ENCODE data around the gene DNMT3B.
"Not testable (repeated sequence)": the region's sequence is repeated elsewhere in the genome, so short reads cannot be mapped to it uniquely, and the experiment has no call there.

Gene DNMT3B

GRCh38 chr20:32761831-32762753 lies at the start of gene DNMT3B:
TSS of gene DNMT3B (plus strand) at chr20:32762385. CDS start at chr20:32780324, 17,939 bp downstream.
- peak; percentile 67 to 69 for DNase-seq (ENCODE audit: low read depth in 2 of 2)

GRCh38 chr20:32718749-32719348 lies 43.3 kb upstream of the DNMT3B start:
- DNase-seq (ENCODE audit: low read depth in 2 of 2), result no peak

- DNase-seq (ENCODE audit: low read depth in 2 of 2), result no peak
Measured at GRCh38 chr20:32727683-32728082, 34.5 kb upstream of the DNMT3B start.

GRCh38 chr20:32728435-32728834 lies 33.8 kb upstream of the DNMT3B start:
- not testable (repeated sequence) for DNase-seq (ENCODE audit: low read depth in 2 of 2)

- not testable (repeated sequence) for DNase-seq (ENCODE audit: low read depth in 2 of 2)
Measured at GRCh38 chr20:32729334-32729733, 32.9 kb upstream of the DNMT3B start.

- DNase-seq (ENCODE audit: low read depth in 2 of 2), result no peak
Measured at GRCh38 chr20:32731882-32732266, 30.3 kb upstream of the DNMT3B start.

GRCh38 chr20:32737371-32738223 lies 24.6 kb upstream of the DNMT3B start:
- no peak for DNase-seq (ENCODE audit: low read depth in 2 of 2)

GRCh38 chr20:32741151-32741550 lies 21.0 kb upstream of the DNMT3B start:
- no peak for DNase-seq (ENCODE audit: low read depth in 2 of 2)

GRCh38 chr20:32742322-32743236 lies 19.6 kb upstream of the DNMT3B start:
- no peak for DNase-seq (ENCODE audit: low read depth in 2 of 2)

GRCh38 chr20:32743237-32744112 lies 18.7 kb upstream of the DNMT3B start, which contains the start of gene COMMD7:
TSS of gene COMMD7 (minus strand) at chr20:32743467. CDS start at chr20:32743391, 76 bp downstream.
- DNase-seq (ENCODE audit: low read depth in 2 of 2), result peak in 1 of 2 donors; percentile 56

- no peak for DNase-seq (ENCODE audit: low read depth in 2 of 2)
Measured at GRCh38 chr20:32749914-32750637, 12.1 kb upstream of the DNMT3B start.

GRCh38 chr20:32751293-32751692 lies 10.9 kb upstream of the DNMT3B start:
- DNase-seq (ENCODE audit: low read depth in 2 of 2), result no peak

- no peak for DNase-seq (ENCODE audit: low read depth in 2 of 2)
Measured at GRCh38 chr20:32751702-32752457, 10.3 kb upstream of the DNMT3B start.

- DNase-seq (ENCODE audit: low read depth in 2 of 2), result no peak
Measured at GRCh38 chr20:32752458-32753250, 9.5 kb upstream of the DNMT3B start.

GRCh38 chr20:32753731-32754130 lies 8.5 kb upstream of the DNMT3B start:
- DNase-seq (ENCODE audit: low read depth in 2 of 2), result no peak

GRCh38 chr20:32756156-32756555 lies 6.0 kb upstream of the DNMT3B start:
- DNase-seq (ENCODE audit: low read depth in 2 of 2), result no peak

GRCh38 chr20:32761417-32761830 lies 761 bp upstream of the DNMT3B start:
- no peak for DNase-seq (ENCODE audit: low read depth in 2 of 2)

- DNase-seq (ENCODE audit: low read depth in 2 of 2), result no peak
Measured at GRCh38 chr20:32762754-32763201, 593 bp downstream of the DNMT3B start.
